Lower leg skin (tissue), 3 donors: Measurements from ENCODE around the gene ZNF407.

Source experiments
- CTCF ChIP-seq, 3 donors: fragments of 450-650 bp; IDR thresholded peaks; one replicate each; pipeline ENCODE4 v1.5.1; 2016; ENCODE audit warnings: antibody characterized with exemption in 3 of 3, mild to moderate bottlenecking in 3 of 3, moderate library complexity in 2 of 3
- POLR2A ChIP-seq, 2 donors: fragments of 450-650 bp; IDR thresholded peaks; one replicate each; pipeline ENCODE4 v1.6.1; 2016 to 2017; ENCODE audit warnings: antibody characterized with exemption in 2 of 2, mild to moderate bottlenecking in 1 of 2, moderate library complexity in 1 of 2

GRCh38 chr18:74832999-74833398, 235.3 kb downstream of the ZNF407 start:
- TF ChIP-seq CTCF (IDR thresholded peaks at IDR 0.05) (no peak), POLR2A (IDR thresholded peaks at IDR 0.05) (no peak)
